ENCODE data around the gene DLX2. TPM values are rescaled to one million over a fixed set of nuclear protein-coding genes. Genes with fewer than 3 reads are reported as not detected.

Gene DLX2
- total RNA-seq, 1 donor from 2014 or later = 0.14 TPM

- Mint-ChIP-seq H3K27ac (peak overlapping the region; percentile 6), H3K4me1 (ENCODE audit: low read depth) (peaks cover 22% of the 10 kb centered on the region), H3K36me3 (ENCODE audit: low read depth) (peaks cover 7% of the 10 kb centered on the region), H3K27me3 (ENCODE audit: low read depth) (peaks cover 73% of the 10 kb centered on the region), H3K4me3 (ENCODE audit: low read depth) (peak overlapping the region; percentile 37), H3K9me3 (no peaks in the 10 kb centered on the region)
- no peak for DNase-seq (ENCODE audit: low spot score)
- intact Hi-C loops (cut with micrococcal nuclease) = no loop called here
These were observed 7.4 kb downstream of the DLX2 start for GRCh38 chr2:172095146-172095904.

- Mint-ChIP-seq H3K4me1 (ENCODE audit: low read depth) (peaks cover 22% of the 10 kb centered on the region), H3K9me3 (no peaks in the 10 kb centered on the region)
These were observed 8.2 kb downstream of the DLX2 start for GRCh38 chr2:172094294-172095145.

GRCh38 chr2:172093416-172094293 lies 9.0 kb downstream of the DLX2 start:
- peaks cover 78% of the 10 kb centered on the region for H3K27me3 Mint-ChIP-seq (ENCODE audit: low read depth)
- no peaks in the 10 kb centered on the region for H3K9me3 Mint-ChIP-seq
- peak overlapping the region; percentile 15 for H3K27ac Mint-ChIP-seq
- intact Hi-C loops (cut with micrococcal nuclease) = loop anchor here (1.0 to 5.0 kb wide), 3 partner anchors 9 to 1381 kb away; no protein-coding TSS in a partner anchor
- no peak for DNase-seq (ENCODE audit: low spot score)
- H3K36me3 Mint-ChIP-seq (ENCODE audit: low read depth) = peaks cover 7% of the 10 kb centered on the region
- H3K4me1 Mint-ChIP-seq (ENCODE audit: low read depth) = peaks cover 21% of the 10 kb centered on the region
- no peak overlapping the region for H3K4me3 Mint-ChIP-seq (ENCODE audit: low read depth)

More at GRCh38 chr2:172094294-172095145, 8.2 kb downstream of the DLX2 start:
- Mint-ChIP-seq H3K27ac (no peak overlapping the region), H3K36me3 (ENCODE audit: low read depth) (peaks cover 9% of the 10 kb centered on the region), H3K4me3 (ENCODE audit: low read depth) (peak overlapping the region; percentile 8), H3K27me3 (ENCODE audit: low read depth) (peaks cover 78% of the 10 kb centered on the region)
- DNase-seq (ENCODE audit: low spot score) = no peak
- intact Hi-C loops (cut with micrococcal nuclease) = loop anchor here (5.0 kb wide), 1 partner anchor 1382 kb away; no protein-coding TSS in a partner anchor

- Mint-ChIP-seq H3K27me3 (ENCODE audit: low read depth) (peaks cover 82% of the 10 kb centered on the region), H3K36me3 (ENCODE audit: low read depth) (peaks cover 9% of the 10 kb centered on the region), H3K27ac (peak overlapping the region; percentile 15), H3K4me1 (ENCODE audit: low read depth) (peaks cover 21% of the 10 kb centered on the region), H3K4me3 (ENCODE audit: low read depth) (no peak overlapping the region), H3K9me3 (no peaks in the 10 kb centered on the region)
- no peak for DNase-seq (ENCODE audit: low spot score)
- intact Hi-C loops (cut with micrococcal nuclease) = loop anchor here (1.0 to 5.0 kb wide), 4 partner anchors 9 to 1381 kb away; partner anchors contain the start of gene DLX2
These were observed 9.8 kb downstream of the DLX2 start for GRCh38 chr2:172092716-172093415.

GRCh38 chr2:172091761-172092566 lies 10.7 kb downstream of the DLX2 start:
- intact Hi-C loops (cut with micrococcal nuclease) = loop anchor here (1.0 to 5.0 kb wide), 3 partner anchors 10 to 1380 kb away; partner anchors contain the start of gene DLX2
- Mint-ChIP-seq H3K4me3 (ENCODE audit: low read depth) (no peak overlapping the region), H3K27ac (no peak overlapping the region), H3K27me3 (ENCODE audit: low read depth) (peaks cover 82% of the 10 kb centered on the region), H3K36me3 (ENCODE audit: low read depth) (peaks cover 9% of the 10 kb centered on the region), H3K9me3 (no peaks in the 10 kb centered on the region), H3K4me1 (ENCODE audit: low read depth) (peaks cover 18% of the 10 kb centered on the region)
- no peak for DNase-seq (ENCODE audit: low spot score)

GRCh38 chr2:172091000-172091641 lies 11.6 kb downstream of the DLX2 start:
- no peak for DNase-seq (ENCODE audit: low spot score)
- Mint-ChIP-seq H3K27ac (no peak overlapping the region), H3K9me3 (no peaks in the 10 kb centered on the region), H3K4me3 (ENCODE audit: low read depth) (no peak overlapping the region), H3K4me1 (ENCODE audit: low read depth) (peaks cover 17% of the 10 kb centered on the region), H3K27me3 (ENCODE audit: low read depth) (peaks cover 85% of the 10 kb centered on the region), H3K36me3 (ENCODE audit: low read depth) (peaks cover 6% of the 10 kb centered on the region)
- intact Hi-C loops (cut with micrococcal nuclease) = loop anchor here (5.0 kb wide), 1 partner anchor 1379 kb away; no protein-coding TSS in a partner anchor

- Mint-ChIP-seq H3K27ac (no peak overlapping the region), H3K4me1 (ENCODE audit: low read depth) (peaks cover 17% of the 10 kb centered on the region), H3K4me3 (ENCODE audit: low read depth) (no peak overlapping the region), H3K36me3 (ENCODE audit: low read depth) (peaks cover 6% of the 10 kb centered on the region), H3K9me3 (no peaks in the 10 kb centered on the region), H3K27me3 (ENCODE audit: low read depth) (peaks cover 85% of the 10 kb centered on the region)
- intact Hi-C loops (cut with micrococcal nuclease) = loop anchor here (5.0 kb wide), 1 partner anchor 1378 kb away; no protein-coding TSS in a partner anchor
- DNase-seq (ENCODE audit: low spot score) = no peak
These were observed 12.4 kb downstream of the DLX2 start for GRCh38 chr2:172090044-172090961.

GRCh38 chr2:172089633-172090032 lies 13.1 kb downstream of the DLX2 start:
- intact Hi-C loops (cut with micrococcal nuclease) = loop anchor here (5.0 kb wide), 1 partner anchor 1377 kb away; no protein-coding TSS in a partner anchor
- H3K4me1 Mint-ChIP-seq (ENCODE audit: low read depth) = peaks cover 17% of the 10 kb centered on the region
- no peak overlapping the region for H3K27ac Mint-ChIP-seq
- H3K36me3 Mint-ChIP-seq (ENCODE audit: low read depth) = peaks cover 6% of the 10 kb centered on the region
- H3K9me3 Mint-ChIP-seq = no peaks in the 10 kb centered on the region
- no peak for DNase-seq (ENCODE audit: low spot score)
- peaks cover 88% of the 10 kb centered on the region for H3K27me3 Mint-ChIP-seq (ENCODE audit: low read depth)
- H3K4me3 Mint-ChIP-seq (ENCODE audit: low read depth) = no peak overlapping the region

- no peak overlapping the region for H3K27ac Mint-ChIP-seq
- peaks cover 6% of the 10 kb centered on the region for H3K36me3 Mint-ChIP-seq (ENCODE audit: low read depth)
- H3K4me1 Mint-ChIP-seq (ENCODE audit: low read depth) = peaks cover 20% of the 10 kb centered on the region
- intact Hi-C loops (cut with micrococcal nuclease) = no loop called here
- no peak overlapping the region for H3K4me3 Mint-ChIP-seq (ENCODE audit: low read depth)
- peaks cover 91% of the 10 kb centered on the region for H3K27me3 Mint-ChIP-seq (ENCODE audit: low read depth)
- DNase-seq (ENCODE audit: low spot score) = no peak
- no peaks in the 10 kb centered on the region for H3K9me3 Mint-ChIP-seq
These were observed 13.6 kb downstream of the DLX2 start for GRCh38 chr2:172089005-172089504.

All from activated T-helper 2 cell treated with anti-CD3 and anti-CD28 coated beads, Interferon-gamma antibody, Interleukin-2, Interleukin-4, amounts not matched to agents 10 μg/mL and 5 μg/mL and 100 μg/mL, durations not matched to agents 14 hours and 24 hours and 36 hours (primary cell).